ENCODE data around the gene MAK. TPM values are rescaled to one million over a fixed set of nuclear protein-coding genes. Genes with fewer than 3 reads are reported as not detected.

Gene MAK
- polyA plus RNA-seq, 1 donor (not counting 4 experiments of a cell fraction or from before 2014, with no cell fraction given), result not detected

DNA sequence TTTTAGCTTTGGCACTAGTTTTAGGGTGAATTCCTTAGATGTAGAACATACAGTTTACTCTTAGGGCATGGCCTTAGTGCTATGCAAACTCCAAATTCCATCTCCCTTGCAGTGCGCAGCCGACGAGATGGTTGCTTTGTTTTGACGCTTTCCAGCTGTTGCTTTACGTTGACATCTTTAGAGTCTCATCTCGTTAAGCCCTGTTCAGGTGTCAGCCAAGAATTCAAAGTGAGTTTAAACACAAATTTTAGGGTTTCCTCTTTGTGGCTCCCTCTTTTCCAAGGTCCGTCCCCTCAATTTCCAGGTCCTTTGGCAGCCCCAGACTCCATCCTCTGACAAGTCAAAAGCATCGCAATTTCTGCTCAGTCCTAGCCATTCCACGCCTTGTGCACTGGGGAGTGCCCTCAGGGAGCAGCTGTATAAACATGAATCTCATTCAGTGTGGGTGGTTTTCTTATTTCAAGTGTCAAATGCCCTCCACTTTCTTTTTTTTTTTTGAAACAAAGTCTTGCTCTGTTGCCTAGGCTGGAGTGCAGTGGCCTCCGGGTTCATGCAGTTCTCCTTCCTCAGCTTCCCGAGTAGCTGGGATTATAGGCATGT lies 14.1 kb upstream of the MAK start:
- Histone ChIP-seq H3K27me3 (ENCODE audit: control insufficient read depth, extremely low read depth, insufficient read depth, low read length) (no peaks in the 10 kb centered on the region), H2AFZ (ENCODE audit: control insufficient read depth, low read length) (no peak overlapping the region), H3K4me1 (ENCODE audit: control insufficient read depth, extremely low read depth, insufficient read depth, low read length) (no peaks in the 10 kb centered on the region), H3K36me3 (ENCODE audit: control insufficient read depth in 2 of 2, extremely low read depth in 1 of 2, insufficient read depth in 2 of 2, low read length in 2 of 2) (no peaks in the 10 kb centered on the region), H3K4me2 (ENCODE audit: control insufficient read depth, extremely low read depth, insufficient read depth, low read depth, low read length) (no peak overlapping the region), H3K9ac (ENCODE audit: control insufficient read depth, extremely low read depth, insufficient read depth, low read length) (no peak overlapping the region), H3K9me1 (ENCODE audit: control insufficient read depth, extremely low read depth, insufficient read depth, low read length) (no peaks in the 10 kb centered on the region), H3K27ac (ENCODE audit: control insufficient read depth, insufficient read depth, low read length) (no peak overlapping the region), H4K20me1 (ENCODE audit: control insufficient read depth, extremely low read depth, insufficient read depth, low read length) (no peaks in the 10 kb centered on the region), H3K79me2 (ENCODE audit: control insufficient read depth, insufficient read depth, low read length) (no peaks in the 10 kb centered on the region), H3K9me3 (ENCODE audit: control insufficient read depth, low read depth, low read length) (no peaks in the 10 kb centered on the region), H3K4me3 (ENCODE audit: control insufficient read depth in 2 of 3, extremely low read depth in 1 of 3, insufficient read depth in 2 of 3, low read depth in 1 of 3, low read length in 3 of 3) (no peak overlapping the region)
- dilution Hi-C loops (cut with MboI; ENCODE audit: extremely low pct_ligation_motif_present, low sequenced_read_pairs), result no loop called here
- TF ChIP-seq, protein P1, sequence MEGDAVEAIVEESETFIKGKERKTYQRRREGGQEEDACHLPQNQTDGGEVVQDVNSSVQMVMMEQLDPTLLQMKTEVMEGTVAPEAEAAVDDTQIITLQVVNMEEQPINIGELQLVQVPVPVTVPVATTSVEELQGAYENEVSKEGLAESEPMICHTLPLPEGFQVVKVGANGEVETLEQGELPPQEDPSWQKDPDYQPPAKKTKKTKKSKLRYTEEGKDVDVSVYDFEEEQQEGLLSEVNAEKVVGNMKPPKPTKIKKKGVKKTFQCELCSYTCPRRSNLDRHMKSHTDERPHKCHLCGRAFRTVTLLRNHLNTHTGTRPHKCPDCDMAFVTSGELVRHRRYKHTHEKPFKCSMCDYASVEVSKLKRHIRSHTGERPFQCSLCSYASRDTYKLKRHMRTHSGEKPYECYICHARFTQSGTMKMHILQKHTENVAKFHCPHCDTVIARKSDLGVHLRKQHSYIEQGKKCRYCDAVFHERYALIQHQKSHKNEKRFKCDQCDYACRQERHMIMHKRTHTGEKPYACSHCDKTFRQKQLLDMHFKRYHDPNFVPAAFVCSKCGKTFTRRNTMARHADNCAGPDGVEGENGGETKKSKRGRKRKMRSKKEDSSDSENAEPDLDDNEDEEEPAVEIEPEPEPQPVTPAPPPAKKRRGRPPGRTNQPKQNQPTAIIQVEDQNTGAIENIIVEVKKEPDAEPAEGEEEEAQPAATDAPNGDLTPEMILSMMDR (optimal IDR thresholded peaks at IDR 0.05 in 1 of 3, IDR thresholded peaks at IDR 0.05 in 1 of 3, conservative IDR thresholded peaks at IDR 0.05 in 1 of 3; ENCODE audit: extremely low read depth in 1 of 3, insufficient read depth in 2 of 3, low read length in 3 of 3), result no peak
- no peak for TF ChIP-seq EZH2 (IDR thresholded peaks at IDR 0.05; ENCODE audit: low read length)
- DNase-seq (ENCODE audit: low read depth, low spot score) (no peak), FAIRE-seq (no peak)

GRCh38 chr6:10850728-10851127 lies 12.4 kb upstream of the MAK start:
- Histone ChIP-seq H3K79me2 (ENCODE audit: control insufficient read depth, insufficient read depth, low read length) (no peaks in the 10 kb centered on the region), H3K36me3 (ENCODE audit: control insufficient read depth in 2 of 2, extremely low read depth in 1 of 2, insufficient read depth in 2 of 2, low read length in 2 of 2) (no peaks in the 10 kb centered on the region), H3K27me3 (ENCODE audit: control insufficient read depth, extremely low read depth, insufficient read depth, low read length) (no peaks in the 10 kb centered on the region), H2AFZ (ENCODE audit: control insufficient read depth, low read length) (no peak overlapping the region), H3K4me1 (ENCODE audit: control insufficient read depth, extremely low read depth, insufficient read depth, low read length) (no peaks in the 10 kb centered on the region), H3K9ac (ENCODE audit: control insufficient read depth, extremely low read depth, insufficient read depth, low read length) (no peak overlapping the region), H3K9me3 (ENCODE audit: control insufficient read depth, low read depth, low read length) (no peaks in the 10 kb centered on the region), H4K20me1 (ENCODE audit: control insufficient read depth, extremely low read depth, insufficient read depth, low read length) (no peaks in the 10 kb centered on the region), H3K4me3 (ENCODE audit: control insufficient read depth in 2 of 3, extremely low read depth in 1 of 3, insufficient read depth in 2 of 3, low read depth in 1 of 3, low read length in 3 of 3) (no peak overlapping the region), H3K9me1 (ENCODE audit: control insufficient read depth, extremely low read depth, insufficient read depth, low read length) (no peaks in the 10 kb centered on the region), H3K27ac (ENCODE audit: control insufficient read depth, insufficient read depth, low read length) (no peak overlapping the region), H3K4me2 (ENCODE audit: control insufficient read depth, extremely low read depth, insufficient read depth, low read depth, low read length) (no peak overlapping the region)
- FAIRE-seq (no peak), DNase-seq (ENCODE audit: low read depth, low spot score) (no peak)
- dilution Hi-C loops (cut with MboI; ENCODE audit: extremely low pct_ligation_motif_present, low sequenced_read_pairs), result no loop called here
- TF ChIP-seq, protein P1 (optimal IDR thresholded peaks at IDR 0.05 in 1 of 3, IDR thresholded peaks at IDR 0.05 in 1 of 3, conservative IDR thresholded peaks at IDR 0.05 in 1 of 3; ENCODE audit: extremely low read depth in 1 of 3, insufficient read depth in 2 of 3, low read length in 3 of 3), result no peak
- no peak for TF ChIP-seq EZH2 (IDR thresholded peaks at IDR 0.05; ENCODE audit: low read length)
